ENCODE measurements around the gene CCDC57. TPM values are rescaled to one million over a fixed set of nuclear protein-coding genes. Genes with fewer than 3 reads are reported as not detected.
"Not testable (repeated sequence)": the region's sequence is repeated elsewhere in the genome, so short reads cannot be mapped to it uniquely, and the experiment has no call there.

The CCDC57 gene
- polyA plus RNA-seq, 1 donor = 45.6 TPM

DNA sequence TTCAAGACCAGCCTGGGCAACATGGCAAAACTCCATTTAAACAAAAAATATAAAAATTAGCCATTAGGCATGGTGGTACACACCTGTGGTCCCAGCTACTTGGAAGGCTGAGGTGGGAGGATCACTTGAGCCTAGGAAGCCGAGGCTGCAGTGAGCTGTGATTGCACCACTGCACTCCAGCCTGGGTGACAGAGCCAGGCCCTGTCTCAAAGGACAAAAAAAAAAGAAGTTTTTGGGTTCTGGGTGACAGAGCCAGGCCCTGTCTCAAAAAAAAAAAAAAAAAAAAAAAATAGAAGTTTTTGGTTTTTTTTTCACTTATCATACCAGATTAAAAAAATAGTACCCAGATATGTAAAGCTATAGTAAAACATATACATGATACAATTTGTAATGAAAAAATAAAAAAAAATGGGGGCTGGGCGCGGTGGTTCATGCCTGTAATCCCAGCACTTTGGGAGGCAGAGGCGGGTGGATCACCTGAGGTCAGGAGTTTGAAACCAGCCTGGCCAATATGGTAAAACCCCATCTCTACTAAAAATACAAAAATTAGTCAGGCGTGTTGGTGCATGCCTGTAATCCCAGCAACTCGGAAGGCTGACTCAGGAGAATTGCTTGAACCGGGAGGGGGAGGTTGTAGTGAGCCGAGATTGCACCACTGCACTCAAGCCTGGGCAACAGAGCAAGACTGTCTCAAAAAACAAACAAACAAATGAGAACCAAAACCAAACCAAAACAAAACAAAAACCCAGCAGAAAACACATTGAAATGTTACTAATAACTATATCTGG is 79.3 kb downstream of the CCDC57 start:
- H3K27ac ChIP-seq (ENCODE audit: low read length); DNase-seq; H3K9me3 ChIP-seq (ENCODE audit: control insufficient read depth, low read depth, low read length); H3K36me3 ChIP-seq (ENCODE audit: control insufficient read depth, insufficient read depth, low read length); H3K4me3 ChIP-seq (ENCODE audit: low read length); H3K27me3 ChIP-seq (ENCODE audit: control insufficient read depth, insufficient read depth, low read length); H3K4me1 ChIP-seq (ENCODE audit: control insufficient read depth, insufficient read depth, low read length): not testable (repeated sequence)
- 90% methylated on average over 2 of the region's 8 CpGs for WGBS (ENCODE audit: insufficient coverage, low lambda C conversion rate)

- Histone ChIP-seq H3K27ac (ENCODE audit: low read length) (no peak overlapping the region), H3K4me1 (ENCODE audit: control insufficient read depth, insufficient read depth, low read length) (no peaks in the 10 kb centered on the region), H3K27me3 (ENCODE audit: control insufficient read depth, insufficient read depth, low read length) (no peaks in the 10 kb centered on the region), H3K4me3 (ENCODE audit: low read length) (no peak overlapping the region), H3K9me3 (ENCODE audit: control insufficient read depth, low read depth, low read length) (no peaks in the 10 kb centered on the region), H3K36me3 (ENCODE audit: control insufficient read depth, insufficient read depth, low read length) (peaks cover 23% of the 10 kb centered on the region)
- WGBS (ENCODE audit: insufficient coverage, low lambda C conversion rate) = no CpG with 5 or more reads among the region's 4 CpGs
- no peak for DNase-seq
Measured at GRCh38 chr17:82129095-82129494, 83.5 kb downstream of the CCDC57 start.

DNA sequence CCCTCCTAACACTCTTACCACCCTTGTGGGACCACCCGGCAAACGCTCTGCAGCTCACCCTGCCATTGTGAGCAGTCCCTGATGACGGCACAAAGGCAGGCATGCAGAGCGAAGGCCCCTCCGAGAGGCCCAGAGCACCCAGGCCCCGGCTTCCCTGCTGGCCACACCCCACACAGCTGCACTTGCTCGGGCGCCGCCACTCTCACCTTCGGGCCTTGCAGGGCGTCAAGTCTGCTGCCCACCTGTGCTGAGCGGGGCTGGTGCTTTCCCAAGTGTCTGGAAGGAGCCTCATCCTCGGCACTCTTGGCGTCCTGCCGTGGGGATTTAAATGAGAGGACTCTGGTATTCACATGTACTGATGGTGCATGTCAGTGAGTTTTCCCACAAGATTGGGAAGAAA is 84.4 kb downstream of the CCDC57 start:
- no peaks in the 10 kb centered on the region for H3K9me3 ChIP-seq (ENCODE audit: control insufficient read depth, low read depth, low read length)
- H3K4me3 ChIP-seq (ENCODE audit: low read length) = no peak overlapping the region
- no CpG with 5 or more reads among the region's 15 CpGs for WGBS (ENCODE audit: insufficient coverage, low lambda C conversion rate)
- DNase-seq = no peak
- peaks cover 23% of the 10 kb centered on the region for H3K36me3 ChIP-seq (ENCODE audit: control insufficient read depth, insufficient read depth, low read length)
- H3K27ac ChIP-seq (ENCODE audit: low read length) = no peak overlapping the region
- H3K27me3 ChIP-seq (ENCODE audit: control insufficient read depth, insufficient read depth, low read length) = no peaks in the 10 kb centered on the region
- H3K4me1 ChIP-seq (ENCODE audit: control insufficient read depth, insufficient read depth, low read length) = no peaks in the 10 kb centered on the region

DNA sequence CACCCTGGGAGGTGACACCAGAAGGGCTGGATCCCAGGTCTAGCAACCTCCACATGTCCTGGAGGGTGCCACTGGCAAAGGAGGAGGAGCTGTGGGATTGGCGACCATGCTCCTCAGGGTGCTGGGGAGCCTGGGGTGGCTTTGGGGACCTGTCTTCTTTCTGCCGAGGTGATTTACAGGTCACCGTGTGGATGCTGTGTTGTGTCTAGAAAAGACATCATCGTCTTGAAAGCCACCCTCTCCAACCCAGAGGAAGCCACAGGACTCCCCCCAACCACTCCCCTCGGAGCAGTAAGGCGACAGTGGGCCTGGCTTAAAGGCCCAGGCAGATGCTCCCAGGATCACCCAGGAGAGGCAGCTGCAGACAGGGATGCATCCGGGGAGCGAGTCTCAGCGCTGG is 84.9 kb downstream of the CCDC57 start:
- DNase-seq = no peak
- no peaks in the 10 kb centered on the region for H3K9me3 ChIP-seq (ENCODE audit: control insufficient read depth, low read depth, low read length)
- no CpG with 5 or more reads among the region's 9 CpGs for WGBS (ENCODE audit: insufficient coverage, low lambda C conversion rate)
- H3K36me3 ChIP-seq (ENCODE audit: control insufficient read depth, insufficient read depth, low read length) = peaks cover 25% of the 10 kb centered on the region
- H3K4me3 ChIP-seq (ENCODE audit: low read length) = no peak overlapping the region
- no peaks in the 10 kb centered on the region for H3K4me1 ChIP-seq (ENCODE audit: control insufficient read depth, insufficient read depth, low read length)
- no peaks in the 10 kb centered on the region for H3K27me3 ChIP-seq (ENCODE audit: control insufficient read depth, insufficient read depth, low read length)
- H3K27ac ChIP-seq (ENCODE audit: low read length) = no peak overlapping the region

DNA sequence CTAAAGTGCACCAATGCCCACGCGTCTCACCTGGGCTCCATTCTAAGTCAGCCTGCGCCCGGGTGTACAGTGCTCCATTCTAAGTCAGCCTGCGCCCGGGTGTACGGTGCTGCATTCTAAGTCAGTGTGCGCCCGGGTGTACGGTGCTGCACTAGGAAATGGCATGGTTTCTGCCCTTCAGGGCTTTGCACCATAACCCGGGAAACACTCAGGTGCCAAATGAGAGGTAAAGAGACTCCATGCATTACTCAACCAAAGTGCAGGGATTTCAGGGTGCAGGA is 85.4 kb downstream of the CCDC57 start:
- Histone ChIP-seq H3K27ac (ENCODE audit: low read length) (no peak overlapping the region), H3K4me1 (ENCODE audit: control insufficient read depth, insufficient read depth, low read length) (no peaks in the 10 kb centered on the region), H3K27me3 (ENCODE audit: control insufficient read depth, insufficient read depth, low read length) (no peaks in the 10 kb centered on the region), H3K9me3 (ENCODE audit: control insufficient read depth, low read depth, low read length) (no peaks in the 10 kb centered on the region), H3K36me3 (ENCODE audit: control insufficient read depth, insufficient read depth, low read length) (peaks cover 27% of the 10 kb centered on the region), H3K4me3 (ENCODE audit: low read length) (no peak overlapping the region)
- DNase-seq = no peak
- WGBS (ENCODE audit: insufficient coverage, low lambda C conversion rate) = no CpG with 5 or more reads among the region's 11 CpGs

GRCh38 chr17:82126556-82127314 is 85.9 kb downstream of the CCDC57 start:
- WGBS (ENCODE audit: insufficient coverage, low lambda C conversion rate) = 85% methylated on average over 3 of the region's 35 CpGs
- no peak for DNase-seq
- no peak overlapping the region for H3K27ac ChIP-seq (ENCODE audit: low read length)
- no peaks in the 10 kb centered on the region for H3K4me1 ChIP-seq (ENCODE audit: control insufficient read depth, insufficient read depth, low read length)
- no peaks in the 10 kb centered on the region for H3K27me3 ChIP-seq (ENCODE audit: control insufficient read depth, insufficient read depth, low read length)
- no peak overlapping the region for H3K4me3 ChIP-seq (ENCODE audit: low read length)
- H3K36me3 ChIP-seq (ENCODE audit: control insufficient read depth, insufficient read depth, low read length) = peaks cover 30% of the 10 kb centered on the region
- no peaks in the 10 kb centered on the region for H3K9me3 ChIP-seq (ENCODE audit: control insufficient read depth, low read depth, low read length)

GRCh38 chr17:82124101-82124500 is 88.5 kb downstream of the CCDC57 start:
- peaks cover 30% of the 10 kb centered on the region for H3K36me3 ChIP-seq (ENCODE audit: control insufficient read depth, insufficient read depth, low read length)
- DNase-seq = no peak
- no peaks in the 10 kb centered on the region for H3K9me3 ChIP-seq (ENCODE audit: control insufficient read depth, low read depth, low read length)
- WGBS (ENCODE audit: insufficient coverage, low lambda C conversion rate) = no CpG with 5 or more reads among the region's 4 CpGs
- no peak overlapping the region for H3K4me3 ChIP-seq (ENCODE audit: low read length)
- H3K4me1 ChIP-seq (ENCODE audit: control insufficient read depth, insufficient read depth, low read length) = no peaks in the 10 kb centered on the region
- H3K27me3 ChIP-seq (ENCODE audit: control insufficient read depth, insufficient read depth, low read length) = no peaks in the 10 kb centered on the region
- H3K27ac ChIP-seq (ENCODE audit: low read length) = no peak overlapping the region

- Histone ChIP-seq H3K4me1 (ENCODE audit: control insufficient read depth, insufficient read depth, low read length) (no peaks in the 10 kb centered on the region), H3K4me3 (ENCODE audit: low read length) (no peak overlapping the region), H3K27me3 (ENCODE audit: control insufficient read depth, insufficient read depth, low read length) (no peaks in the 10 kb centered on the region), H3K9me3 (ENCODE audit: control insufficient read depth, low read depth, low read length) (no peaks in the 10 kb centered on the region), H3K36me3 (ENCODE audit: control insufficient read depth, insufficient read depth, low read length) (peaks cover 18% of the 10 kb centered on the region), H3K27ac (ENCODE audit: low read length) (no peak overlapping the region)
- DNase-seq = no peak
- no CpG with 5 or more reads among the region's 32 CpGs for WGBS (ENCODE audit: insufficient coverage, low lambda C conversion rate)
Measured at GRCh38 chr17:82121660-82122629, 90.7 kb downstream of the CCDC57 start.

GRCh38 chr17:82121246-82121645 is 91.4 kb downstream of the CCDC57 start:
- peaks cover 14% of the 10 kb centered on the region for H3K36me3 ChIP-seq (ENCODE audit: control insufficient read depth, insufficient read depth, low read length)
- no peaks in the 10 kb centered on the region for H3K27me3 ChIP-seq (ENCODE audit: control insufficient read depth, insufficient read depth, low read length)
- WGBS (ENCODE audit: insufficient coverage, low lambda C conversion rate) = no CpG with 5 or more reads among the region's 4 CpGs

GRCh38 chr17:82120148-82120547 is 92.5 kb downstream of the CCDC57 start:
- WGBS (ENCODE audit: insufficient coverage, low lambda C conversion rate) = no CpG with 5 or more reads among the region's 12 CpGs
- H3K36me3 ChIP-seq (ENCODE audit: control insufficient read depth, insufficient read depth, low read length) = peaks cover 14% of the 10 kb centered on the region
- no peaks in the 10 kb centered on the region for H3K9me3 ChIP-seq (ENCODE audit: control insufficient read depth, low read depth, low read length)
- no peak for DNase-seq
- H3K4me1 ChIP-seq (ENCODE audit: control insufficient read depth, insufficient read depth, low read length) = no peaks in the 10 kb centered on the region
- no peak overlapping the region for H3K4me3 ChIP-seq (ENCODE audit: low read length)
- H3K27me3 ChIP-seq (ENCODE audit: control insufficient read depth, insufficient read depth, low read length) = no peaks in the 10 kb centered on the region
- H3K27ac ChIP-seq (ENCODE audit: low read length) = no peak overlapping the region

More at GRCh38 chr17:82121246-82121645, 91.4 kb downstream of the CCDC57 start:
- Histone ChIP-seq H3K9me3 (ENCODE audit: control insufficient read depth, low read depth, low read length) (no peaks in the 10 kb centered on the region), H3K4me1 (ENCODE audit: control insufficient read depth, insufficient read depth, low read length) (no peaks in the 10 kb centered on the region), H3K27ac (ENCODE audit: low read length) (no peak overlapping the region), H3K4me3 (ENCODE audit: low read length) (no peak overlapping the region)
- DNase-seq = no peak

All from large intestine (tissue), 3 donors.